ENCODE measurements around the gene CCDC57.

Gene CCDC57

DNA sequence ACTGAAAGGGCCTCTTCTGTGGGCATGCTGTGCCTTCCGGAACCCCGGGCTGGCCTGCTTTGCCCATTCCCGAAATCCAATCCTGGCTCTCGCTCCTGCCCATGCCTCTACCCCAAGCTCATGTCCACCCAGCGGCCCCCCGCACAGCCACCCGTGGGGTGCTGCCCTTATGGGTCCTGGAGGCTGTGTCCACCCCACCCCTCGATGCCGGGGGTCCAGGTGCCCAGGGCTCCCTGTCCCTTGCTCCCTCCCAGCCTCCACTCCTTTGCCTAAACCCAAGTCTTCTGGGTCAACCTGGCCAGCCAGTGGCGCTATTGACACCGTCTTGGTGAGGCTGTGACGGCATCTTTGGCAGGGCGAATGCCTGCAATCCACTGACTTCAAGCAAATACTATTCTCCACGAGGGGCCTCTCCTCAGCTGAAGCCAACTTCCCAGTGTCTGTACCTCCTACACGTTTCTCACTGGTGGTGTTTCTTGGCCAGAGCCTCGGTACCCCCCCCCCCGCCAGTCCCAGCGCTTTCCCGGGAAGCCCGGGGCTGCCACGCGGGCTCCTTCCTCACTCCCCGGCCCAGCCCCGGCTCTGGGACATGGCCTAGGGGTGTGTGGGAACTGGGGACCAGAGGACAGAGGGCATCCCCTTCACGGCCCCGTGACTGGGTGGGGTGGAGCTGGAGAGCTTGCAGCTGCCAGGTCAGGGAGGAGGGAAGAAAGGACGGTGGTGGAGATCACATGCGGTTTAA lies 134.9 kb downstream of the CCDC57 start:
- no peaks in the 10 kb centered on the region for H3K27me3 ChIP-seq (ENCODE audit: insufficient read depth, low read depth)
- H3K4me3 ChIP-seq (IDR thresholded peaks at IDR 0.05; ENCODE audit: insufficient read depth, low read depth, low read length): no peak overlapping the region
- peaks cover 7% of the 10 kb centered on the region; the same call in 1 of the 2 replicates for H3K36me3 ChIP-seq (ENCODE audit: insufficient read depth)

DNA sequence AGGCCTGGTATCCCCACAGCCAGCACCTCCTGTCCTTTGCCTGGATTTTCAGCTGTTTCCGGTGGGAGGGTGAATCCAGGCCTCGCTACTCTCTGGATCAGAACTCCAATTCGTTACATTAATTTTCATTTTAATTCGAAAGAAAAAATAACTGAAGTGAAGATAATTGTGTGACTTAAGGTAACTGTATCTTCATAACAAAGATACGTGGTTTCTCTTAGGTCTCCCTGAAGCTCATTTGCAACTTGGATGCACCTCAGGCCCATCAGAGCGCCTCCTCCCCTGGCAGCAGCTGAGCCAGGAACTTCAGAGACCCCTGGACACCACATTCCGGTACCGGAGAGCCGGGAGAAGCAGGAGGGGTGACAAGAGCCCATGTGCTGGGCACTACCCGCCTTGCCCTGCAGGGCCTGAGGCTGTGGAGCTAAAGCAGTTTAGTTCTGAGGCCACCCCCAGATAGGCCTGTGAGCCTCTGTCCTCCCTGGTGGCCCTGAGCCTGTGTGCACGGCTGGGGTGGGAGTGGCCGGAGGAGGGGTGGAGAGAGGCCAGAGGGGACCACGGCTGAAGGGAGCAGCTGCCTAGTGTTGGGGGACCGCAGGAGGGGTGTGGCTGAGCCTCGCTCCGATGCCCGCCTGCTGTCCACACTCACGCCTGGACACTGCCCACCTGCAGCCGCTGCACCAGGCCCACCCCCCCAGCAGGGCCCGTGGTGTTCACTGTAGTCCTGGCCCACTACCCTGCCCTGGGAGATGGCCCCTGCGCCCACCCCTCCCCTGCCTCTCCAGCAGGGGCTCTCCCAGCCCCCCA lies 135.7 kb downstream of the CCDC57 start:
- no peaks in the 10 kb centered on the region for H3K79me2 ChIP-seq (ENCODE audit: insufficient read depth, low read depth)
- H3K27me3 ChIP-seq (ENCODE audit: insufficient read depth, low read depth): no peaks in the 10 kb centered on the region
- peaks cover 7% of the 10 kb centered on the region; the same call in 1 of the 2 replicates for H3K36me3 ChIP-seq (ENCODE audit: insufficient read depth)
- no peaks in the 10 kb centered on the region for H4K20me1 ChIP-seq (ENCODE audit: insufficient read depth)
- H3K4me3 ChIP-seq (IDR thresholded peaks at IDR 0.05; ENCODE audit: insufficient read depth, low read depth, low read length): no peak overlapping the region
- TF ChIP-seq, protein P1, sequence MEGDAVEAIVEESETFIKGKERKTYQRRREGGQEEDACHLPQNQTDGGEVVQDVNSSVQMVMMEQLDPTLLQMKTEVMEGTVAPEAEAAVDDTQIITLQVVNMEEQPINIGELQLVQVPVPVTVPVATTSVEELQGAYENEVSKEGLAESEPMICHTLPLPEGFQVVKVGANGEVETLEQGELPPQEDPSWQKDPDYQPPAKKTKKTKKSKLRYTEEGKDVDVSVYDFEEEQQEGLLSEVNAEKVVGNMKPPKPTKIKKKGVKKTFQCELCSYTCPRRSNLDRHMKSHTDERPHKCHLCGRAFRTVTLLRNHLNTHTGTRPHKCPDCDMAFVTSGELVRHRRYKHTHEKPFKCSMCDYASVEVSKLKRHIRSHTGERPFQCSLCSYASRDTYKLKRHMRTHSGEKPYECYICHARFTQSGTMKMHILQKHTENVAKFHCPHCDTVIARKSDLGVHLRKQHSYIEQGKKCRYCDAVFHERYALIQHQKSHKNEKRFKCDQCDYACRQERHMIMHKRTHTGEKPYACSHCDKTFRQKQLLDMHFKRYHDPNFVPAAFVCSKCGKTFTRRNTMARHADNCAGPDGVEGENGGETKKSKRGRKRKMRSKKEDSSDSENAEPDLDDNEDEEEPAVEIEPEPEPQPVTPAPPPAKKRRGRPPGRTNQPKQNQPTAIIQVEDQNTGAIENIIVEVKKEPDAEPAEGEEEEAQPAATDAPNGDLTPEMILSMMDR (conservative IDR thresholded peaks at IDR 0.05; ENCODE audit: low read depth, low read length): no peak
- no peaks in the 10 kb centered on the region for H3K4me1 ChIP-seq (ENCODE audit: low read depth, poor library complexity, severe bottlenecking)
- H3K9ac ChIP-seq: no peak overlapping the region
- H3K27ac ChIP-seq: no peak overlapping the region
- H3K4me2 ChIP-seq: no peak overlapping the region
- no peak overlapping the region for H2AFZ ChIP-seq (ENCODE audit: low read depth)

More for the DNA sequence above, 134.9 kb downstream of the CCDC57 start:
- H3K79me2 ChIP-seq (ENCODE audit: insufficient read depth, low read depth): no peaks in the 10 kb centered on the region
- no peak overlapping the region for H3K4me2 ChIP-seq
- H3K4me1 ChIP-seq (ENCODE audit: low read depth, poor library complexity, severe bottlenecking): no peaks in the 10 kb centered on the region
- no peak overlapping the region for H3K27ac ChIP-seq
- no peak overlapping the region for H2AFZ ChIP-seq (ENCODE audit: low read depth)
- no peaks in the 10 kb centered on the region for H4K20me1 ChIP-seq (ENCODE audit: insufficient read depth)
- TF ChIP-seq, protein P1 (conservative IDR thresholded peaks at IDR 0.05; ENCODE audit: low read depth, low read length): no peak
- H3K9ac ChIP-seq: no peak overlapping the region

DNA sequence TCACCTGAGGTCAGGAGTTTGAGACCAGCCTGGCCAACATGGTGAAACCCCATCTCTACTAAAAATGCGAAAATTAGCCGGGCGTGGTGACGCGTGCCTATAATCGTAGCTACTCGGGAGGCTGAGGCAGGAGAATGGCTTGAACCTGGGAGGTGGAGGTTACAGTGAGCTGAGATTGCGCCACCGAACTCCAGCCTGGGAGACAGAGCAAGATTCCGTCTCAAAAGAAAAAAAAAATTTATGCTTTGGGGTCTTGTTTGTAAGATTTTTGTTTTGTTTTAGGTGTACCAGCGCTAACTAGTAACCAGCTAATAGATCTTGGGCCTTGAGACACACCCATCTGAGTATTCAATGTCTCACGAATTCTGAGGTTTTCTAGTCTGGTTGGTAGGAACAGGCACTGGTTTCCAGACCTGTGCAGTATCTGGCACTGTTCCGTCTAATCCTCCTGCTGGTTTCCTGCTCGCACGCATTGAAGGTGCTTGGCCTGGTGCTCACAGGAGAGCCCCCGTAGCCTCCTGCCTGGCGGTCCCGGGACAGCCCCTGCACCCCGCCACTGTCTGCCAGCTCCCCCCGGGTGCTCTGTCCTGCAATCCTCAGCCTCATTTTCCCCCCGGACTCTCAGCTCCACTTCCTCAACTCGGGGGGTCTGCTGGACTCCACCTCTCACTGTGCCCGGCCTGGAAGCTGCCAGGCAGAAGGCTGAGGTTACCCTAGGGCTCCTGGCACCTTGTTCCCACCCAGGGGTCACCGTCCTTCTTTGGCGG lies 136.4 kb downstream of the CCDC57 start:
- Histone ChIP-seq H2AFZ (ENCODE audit: low read depth) (no peak overlapping the region), H3K27me3 (ENCODE audit: insufficient read depth, low read depth) (no peaks in the 10 kb centered on the region; the same call in 1 of the 2 replicates), H3K27ac (no peak overlapping the region), H3K4me1 (ENCODE audit: low read depth, poor library complexity, severe bottlenecking) (no peaks in the 10 kb centered on the region), H3K36me3 (ENCODE audit: insufficient read depth) (peaks cover 7% of the 10 kb centered on the region; the same call in 1 of the 2 replicates), H3K4me2 (no peak overlapping the region), H4K20me1 (ENCODE audit: insufficient read depth) (no peaks in the 10 kb centered on the region), H3K9ac (no peak overlapping the region), H3K4me3 (IDR thresholded peaks at IDR 0.05; ENCODE audit: insufficient read depth, low read depth, low read length) (no peak overlapping the region), H3K79me2 (ENCODE audit: insufficient read depth, low read depth) (no peaks in the 10 kb centered on the region)
- TF ChIP-seq, protein P1 (conservative IDR thresholded peaks at IDR 0.05; ENCODE audit: low read depth, low read length): no peak

DNA sequence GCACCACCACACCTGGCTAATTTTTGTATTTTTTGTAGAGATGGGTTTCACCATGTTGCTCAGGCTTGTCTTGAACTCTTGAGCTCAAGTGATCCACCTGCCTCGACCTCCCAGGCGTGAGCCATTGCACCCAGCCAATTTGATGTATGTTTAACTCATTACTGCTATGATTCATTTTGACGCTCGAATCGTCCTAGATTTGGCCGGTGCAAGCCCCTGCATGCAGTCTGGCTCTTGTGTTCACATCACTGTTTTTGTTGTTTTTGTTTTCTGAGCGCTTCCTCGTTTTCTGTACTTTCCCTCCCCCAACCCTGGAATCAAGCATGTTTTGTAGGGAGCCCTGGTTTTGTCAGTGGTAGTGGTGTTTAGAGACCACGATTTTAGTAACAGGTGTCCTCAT lies 139.2 kb downstream of the CCDC57 start:
- Histone ChIP-seq H3K27me3 (ENCODE audit: insufficient read depth, low read depth) (no peaks in the 10 kb centered on the region; the same call in 1 of the 2 replicates), H2AFZ (ENCODE audit: low read depth) (no peak overlapping the region), H3K27ac (no peak overlapping the region), H4K20me1 (ENCODE audit: insufficient read depth) (no peaks in the 10 kb centered on the region), H3K4me1 (ENCODE audit: low read depth, poor library complexity, severe bottlenecking) (no peaks in the 10 kb centered on the region), H3K36me3 (ENCODE audit: insufficient read depth) (no peaks in the 10 kb centered on the region), H3K4me3 (IDR thresholded peaks at IDR 0.05; ENCODE audit: insufficient read depth, low read depth, low read length) (no peak overlapping the region), H3K9ac (no peak overlapping the region), H3K4me2 (no peak overlapping the region), H3K79me2 (ENCODE audit: insufficient read depth, low read depth) (no peaks in the 10 kb centered on the region)
- TF ChIP-seq, protein P1 (conservative IDR thresholded peaks at IDR 0.05; ENCODE audit: low read depth, low read length): no peak
